ENCODE data around the gene ENTPD3. TPM values are rescaled to one million over a fixed set of nuclear protein-coding genes. Genes with fewer than 3 reads are reported as not detected.
A peak's percentile ranks its signal among the peaks of the same experiment; 100 is the strongest.

Gene ENTPD3
- total RNA-seq, 1 experiment from 2014 or later = not detected

- H2BK5ac ChIP-seq (ENCODE audit: insufficient read length, low read length) = no peak overlapping the region
- no peaks in the 10 kb centered on the region for H3K9me3 ChIP-seq (ENCODE audit: control insufficient read depth, low read depth, low read length)
- no peaks in the 10 kb centered on the region for H3K79me1 ChIP-seq (ENCODE audit: insufficient read depth, low read depth, low read length, poor library complexity, severe bottlenecking)
- Mint-ChIP-seq H3K27me3 (ENCODE audit: low read depth) (peaks cover 3% of the 10 kb centered on the region; the same call in 1 of the 2 replicates), H3K36me3 (ENCODE audit: insufficient read depth in 1 of 3, low read depth in 3 of 3) (peaks cover 13 to 17% (median 14%) of the 10 kb centered on the region in 3 experiments), H3K4me3 (peak overlapping the region; percentile 86 to 91; a peak in 4 of 5 replicates), H3K9me3 (no peaks in the 10 kb centered on the region), H3K4me1 (peaks cover 19 to 29% of the 10 kb centered on the region in 2 experiments), H3K27ac (peak overlapping the region in 2 of 3 experiments; percentile 32 to 99; a peak in 1 of 7 replicates)
- H3K23me2 ChIP-seq (ENCODE audit: insufficient read length, low read depth, low read length, poor library complexity, severe bottlenecking) = peaks cover 11% of the 10 kb centered on the region
- H3K18ac ChIP-seq (ENCODE audit: insufficient read length, low read depth, low read length) = no peak overlapping the region
- H4K91ac ChIP-seq (ENCODE audit: insufficient read length, low read depth, low read length) = no peak overlapping the region
- no peak overlapping the region for H2BK15ac ChIP-seq (ENCODE audit: low read depth, low read length)
- no peak overlapping the region for H3K14ac ChIP-seq (ENCODE audit: insufficient read depth, low read length)
- peak overlapping the region; percentile 82 for H3K4me2 ChIP-seq (ENCODE audit: insufficient read depth, insufficient read length, low read length)
- no peak overlapping the region for H2BK12ac ChIP-seq (ENCODE audit: insufficient read length, low read depth, low read length)
- H4K8ac ChIP-seq (replicated peaks; ENCODE audit: insufficient read length, low read depth, low read length) = no peak overlapping the region
- no peak overlapping the region for H4K5ac ChIP-seq (ENCODE audit: insufficient read length, low read depth, low read length)
- H3K4ac ChIP-seq (ENCODE audit: low read depth, low read length) = no peak overlapping the region
- DNase-seq = no peak
- no peak for TF ChIP-seq CTCF (conservative IDR thresholded peaks at IDR 0.05)
- no peak overlapping the region for H3K27ac ChIP-seq (ENCODE audit: insufficient read length, low read depth, low read length)
- no peak overlapping the region for H2BK20ac ChIP-seq (ENCODE audit: low read depth, low read length, poor library complexity, severe bottlenecking)
- no peak overlapping the region for H2AFZ ChIP-seq (ENCODE audit: low read length)
- H2AK5ac ChIP-seq (ENCODE audit: insufficient read length, low read length) = no peak overlapping the region
- no peak overlapping the region for H3K56ac ChIP-seq (ENCODE audit: insufficient read length, low read depth, low read length)
- no peak overlapping the region for H3K9ac ChIP-seq (ENCODE audit: extremely low read depth, insufficient read length, low read length)
- peaks cover 10% of the 10 kb centered on the region; the same call in 1 of the 2 replicates for H3K79me2 ChIP-seq (ENCODE audit: insufficient read depth, low read length)
- no peak overlapping the region for H3K23ac ChIP-seq (ENCODE audit: insufficient read length, low read depth, low read length)
- H3T11ph ChIP-seq (ENCODE audit: low read length) = no peak overlapping the region
- H3K27me3 ChIP-seq (ENCODE audit: insufficient read depth, low read length) = no peaks in the 10 kb centered on the region
- WGBS (ENCODE audit: extremely low coverage, insufficient read length, low lambda C conversion rate) = no CpG with 5 or more reads among the region's 6 CpGs
- no peak overlapping the region for H2BK120ac ChIP-seq (ENCODE audit: low read depth, low read length, poor library complexity, severe bottlenecking)
- 0 out of 2 replicates have a peak, but pooled peaks cover 2% of the 10 kb centered on the region for H3K4me1 ChIP-seq (ENCODE audit: insufficient read depth, low read length)
- no peaks in the 10 kb centered on the region for H4K20me1 ChIP-seq (ENCODE audit: control insufficient read depth, insufficient read depth, insufficient read length)
Measured at GRCh38 chr3:40453933-40454332, 66.9 kb downstream of the ENTPD3 start.

Data from H9 (cell line).